HG02588 (cell line): ENCODE data around the gene RARB.

Experiments
- ATAC-seq: cut with Tn5 transposase; IDR thresholded peaks from one replicate; pipeline ENCODE4 v1.9.1; 2021; ENCODE audit warnings: mild to moderate bottlenecking, moderate library complexity; ENCODE audit not compliant: unreplicated experiment

Gene RARB

DNA sequence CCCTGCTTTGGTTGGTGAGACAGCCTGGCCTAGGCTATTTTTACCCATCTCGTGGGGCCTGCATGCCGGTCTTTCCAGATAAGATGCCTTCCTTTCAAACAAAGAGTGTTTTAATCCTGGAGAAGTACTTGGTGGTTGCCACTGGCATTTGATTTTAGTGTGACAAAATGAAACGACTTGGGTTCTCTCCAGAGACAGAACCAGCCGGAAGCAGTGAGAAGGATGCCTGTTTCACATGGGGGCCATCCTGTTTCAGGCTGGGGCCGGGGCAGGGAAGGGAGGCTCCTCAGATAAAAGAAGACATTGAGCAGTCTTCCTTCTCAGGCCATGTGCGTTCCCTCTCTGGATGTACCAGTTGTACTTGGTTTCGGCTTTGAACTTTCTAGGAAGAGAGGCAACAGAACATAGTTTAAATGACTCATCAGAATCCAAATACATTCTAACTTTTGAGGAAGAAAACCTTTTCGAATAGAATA is 161.8 kb downstream of the RARB start:
- no peak for ATAC-seq

DNA sequence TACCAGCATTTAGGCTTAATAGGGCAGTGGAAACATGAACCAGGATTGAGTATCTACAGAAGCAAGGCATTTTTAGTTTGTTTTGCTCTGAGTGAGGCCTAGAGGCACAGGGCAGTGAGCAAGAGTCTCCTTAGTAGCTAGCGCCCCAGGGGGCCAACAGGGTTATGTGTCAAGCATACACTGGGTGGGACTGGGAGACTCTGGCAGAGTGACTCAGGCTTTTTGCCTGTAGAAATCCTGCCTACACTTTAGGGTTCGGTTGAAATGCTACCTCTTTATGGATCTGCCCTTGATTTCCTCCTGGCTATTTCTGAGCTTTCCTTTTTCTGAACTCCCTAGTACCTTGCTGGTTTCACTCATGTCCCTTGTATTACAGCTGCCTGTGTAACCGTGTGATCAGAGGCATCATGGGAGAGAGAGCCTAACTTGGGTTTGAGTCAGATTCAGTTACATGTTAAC is 164.5 kb downstream of the RARB start:
- ATAC-seq: no peak

DNA sequence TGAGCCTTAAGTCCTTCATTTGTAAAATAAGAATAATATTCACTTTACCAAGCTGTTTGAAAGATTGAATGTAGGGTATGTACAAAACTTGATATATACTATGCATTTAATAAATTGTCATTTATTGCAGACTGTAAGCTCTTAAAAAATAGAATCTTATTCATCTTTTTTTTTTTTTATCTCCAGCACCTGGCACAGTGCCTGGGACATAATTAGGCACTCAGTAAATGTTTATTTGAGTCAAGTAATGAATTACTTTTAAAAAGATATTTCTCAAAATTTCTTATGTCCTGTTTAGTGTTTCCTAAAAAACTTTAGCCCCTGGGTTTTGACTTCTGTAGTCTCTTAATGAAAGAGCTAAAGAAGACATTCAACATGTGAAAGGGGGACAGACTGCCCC is 164.9 kb downstream of the RARB start:
- no peak for ATAC-seq

DNA sequence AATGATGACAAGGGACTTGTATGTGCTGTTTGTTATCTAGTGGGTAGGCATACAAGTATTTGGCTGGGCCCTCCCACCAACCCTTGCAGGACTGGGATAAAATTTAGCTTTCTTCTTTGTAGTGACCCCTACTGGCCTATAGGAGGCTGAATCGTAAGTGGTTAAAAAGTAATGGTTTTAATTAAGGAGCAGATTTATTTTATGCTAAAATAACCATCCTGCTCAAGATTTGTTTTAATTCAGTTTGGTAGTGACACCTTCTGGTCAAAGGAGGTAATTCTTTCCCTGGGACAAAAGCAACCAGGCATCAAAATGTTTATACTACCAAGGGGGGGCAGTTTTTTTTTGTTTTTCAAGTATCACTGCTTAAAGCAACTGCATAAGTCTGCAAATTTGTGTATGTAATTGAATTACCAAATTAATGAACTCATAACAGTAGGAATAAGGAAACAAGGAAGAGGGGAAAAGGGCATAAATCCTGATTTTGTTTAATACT is 166.0 kb downstream of the RARB start:
- ATAC-seq: no peak

DNA sequence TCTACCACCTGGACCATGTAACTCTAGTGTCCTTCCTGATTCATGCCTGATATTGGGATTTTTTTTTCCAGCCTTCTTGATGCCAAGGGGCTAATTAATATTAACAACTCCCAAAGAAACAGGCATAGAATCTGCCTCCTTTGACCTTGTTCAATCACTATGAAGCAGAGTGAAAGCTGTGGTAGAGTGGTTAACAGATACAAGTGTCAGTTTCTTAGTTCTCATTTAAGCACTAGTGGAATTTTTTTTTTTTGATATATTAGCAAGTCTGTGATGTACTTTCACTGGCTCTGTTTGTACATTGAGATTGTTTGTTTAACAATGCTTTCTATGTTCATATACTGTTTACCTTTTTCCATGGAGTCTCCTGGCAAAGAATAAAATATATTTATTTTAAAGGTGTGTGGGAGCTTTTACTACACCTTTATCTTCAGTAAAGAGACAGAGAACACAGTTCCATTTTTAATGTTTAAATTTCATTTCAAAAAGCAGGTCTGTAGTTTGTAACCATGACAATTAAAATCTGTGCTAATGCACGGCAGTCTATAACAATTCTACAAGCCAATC is 169.6 kb downstream of the RARB start:
- no peak for ATAC-seq

DNA sequence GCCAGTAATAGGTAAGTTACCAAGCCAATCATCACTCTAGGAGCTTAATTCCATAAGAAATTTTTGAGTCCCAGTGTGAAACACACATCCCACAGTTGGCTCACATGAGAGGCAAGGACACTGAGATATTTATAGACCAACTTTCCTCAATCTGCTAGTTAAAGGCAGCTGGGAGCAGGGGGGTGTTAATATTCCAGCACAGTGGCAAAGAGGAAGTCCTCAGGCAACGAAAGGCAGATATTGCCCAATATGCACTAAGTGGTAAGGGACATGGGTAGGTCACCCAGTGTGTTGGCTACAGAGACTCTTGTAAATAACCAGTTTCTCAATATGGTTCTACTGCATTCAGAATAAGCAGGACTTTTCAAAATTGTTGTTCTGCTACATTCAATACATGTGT is 175.6 kb downstream of the RARB start:
- ATAC-seq: no peak

DNA sequence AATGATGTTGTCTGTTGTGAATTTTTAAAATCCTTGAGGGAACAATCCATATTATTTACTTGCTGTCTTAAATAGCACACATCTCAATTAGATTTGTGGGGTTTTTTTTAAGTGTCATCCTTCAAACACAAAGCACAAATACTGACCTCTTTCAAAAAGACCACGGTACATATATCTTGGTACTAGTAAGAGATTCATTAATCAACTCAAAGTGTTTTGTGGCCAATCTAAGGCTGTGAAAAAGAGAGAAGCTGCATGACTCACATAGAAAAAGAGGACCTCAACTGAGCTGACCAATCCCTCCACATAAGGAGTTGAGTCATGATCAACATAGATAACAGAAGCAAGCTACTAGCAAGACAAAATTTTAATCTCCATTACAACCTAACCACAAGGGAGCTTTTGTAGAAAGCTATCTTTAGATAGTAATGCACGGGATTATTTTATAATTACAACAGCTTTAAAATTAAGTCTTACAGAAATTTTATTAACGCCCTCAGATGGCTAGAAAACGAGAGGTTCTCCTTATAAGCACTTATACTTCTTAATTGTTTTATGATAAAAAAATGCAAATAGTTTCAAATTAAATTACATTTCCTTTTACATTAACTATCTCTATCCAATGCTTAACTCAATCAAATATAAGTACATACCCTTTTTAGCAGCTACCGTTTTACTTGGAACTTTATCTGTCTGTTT is 176.2 kb downstream of the RARB start:
- no peak for ATAC-seq

DNA sequence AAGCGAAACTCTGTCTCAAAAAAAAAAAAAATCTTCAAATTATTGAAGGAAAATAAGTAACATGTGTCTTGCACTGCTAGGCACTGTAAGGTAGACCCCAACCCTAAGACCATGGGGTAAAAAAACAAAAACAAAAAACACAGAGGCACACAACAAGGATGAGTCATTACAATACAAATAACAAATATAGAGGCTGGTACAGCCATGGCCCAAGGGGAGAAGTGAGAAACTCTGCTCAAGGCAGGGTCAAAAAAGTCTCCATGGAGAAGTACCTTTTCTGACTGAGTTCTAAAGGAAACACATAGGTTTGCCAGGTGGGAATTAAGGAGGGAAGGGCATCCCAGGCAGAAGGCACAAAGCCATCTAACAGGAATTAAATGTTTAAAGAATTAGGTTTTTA is 182.1 kb downstream of the RARB start:
- ATAC-seq: no peak

DNA sequence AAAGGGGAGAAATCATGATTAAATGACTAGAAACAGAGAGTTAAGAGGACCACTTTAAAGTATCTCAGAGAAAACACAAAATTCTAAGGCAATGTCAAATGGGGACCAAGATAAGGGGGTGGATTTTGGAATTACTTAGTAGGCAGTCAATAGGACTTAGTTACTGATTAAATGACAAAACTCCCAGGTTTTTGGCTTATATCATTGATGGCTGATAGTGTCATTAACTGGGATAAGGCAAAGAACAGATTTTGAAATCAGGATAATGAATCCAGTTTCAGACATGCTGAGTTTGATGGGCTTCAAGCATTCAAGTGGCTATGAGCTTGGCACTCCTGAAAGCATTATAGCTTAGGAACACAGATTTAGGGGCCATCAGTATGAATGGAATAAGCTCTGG is 182.7 kb downstream of the RARB start:
- no peak for ATAC-seq

DNA sequence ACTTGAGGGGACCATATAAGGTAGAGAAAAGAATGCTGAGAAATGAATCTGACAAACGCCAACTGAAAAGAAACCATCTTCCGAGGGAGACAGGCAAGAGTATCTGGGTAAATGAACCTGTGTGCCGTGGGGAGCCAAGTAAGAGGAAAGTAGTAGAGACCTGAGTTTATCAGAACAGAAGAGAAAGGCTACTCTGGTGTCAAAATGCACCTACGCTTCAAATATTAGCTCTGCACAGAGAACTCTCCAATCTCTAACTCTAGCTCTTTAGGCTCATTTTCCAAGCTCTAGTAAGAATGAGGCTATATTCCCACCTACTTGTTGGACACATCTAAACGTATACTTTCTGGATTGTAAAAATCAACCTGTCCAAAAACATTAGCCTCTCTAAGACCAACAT is 183.1 kb downstream of the RARB start:
- ATAC-seq: no peak

DNA sequence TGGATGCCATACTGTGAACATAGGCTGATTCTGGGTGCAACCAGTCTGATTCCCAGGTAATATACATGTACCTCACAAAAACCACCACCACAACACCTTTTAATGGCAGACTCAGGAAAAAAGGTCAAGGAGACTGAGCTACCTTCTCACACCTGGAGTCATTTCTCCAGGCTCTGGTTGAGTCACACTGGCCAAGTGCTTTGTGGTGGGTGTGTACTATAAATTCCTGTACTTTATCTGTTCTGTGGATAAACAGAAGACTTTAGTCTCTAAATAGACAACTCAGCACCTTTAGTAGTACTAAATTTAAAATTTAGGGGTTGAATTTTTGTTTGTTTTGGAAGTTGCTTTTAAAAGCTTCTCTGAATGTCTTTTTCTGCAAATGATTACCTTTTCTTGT is 190.0 kb downstream of the RARB start:
- ATAC-seq: no peak

DNA sequence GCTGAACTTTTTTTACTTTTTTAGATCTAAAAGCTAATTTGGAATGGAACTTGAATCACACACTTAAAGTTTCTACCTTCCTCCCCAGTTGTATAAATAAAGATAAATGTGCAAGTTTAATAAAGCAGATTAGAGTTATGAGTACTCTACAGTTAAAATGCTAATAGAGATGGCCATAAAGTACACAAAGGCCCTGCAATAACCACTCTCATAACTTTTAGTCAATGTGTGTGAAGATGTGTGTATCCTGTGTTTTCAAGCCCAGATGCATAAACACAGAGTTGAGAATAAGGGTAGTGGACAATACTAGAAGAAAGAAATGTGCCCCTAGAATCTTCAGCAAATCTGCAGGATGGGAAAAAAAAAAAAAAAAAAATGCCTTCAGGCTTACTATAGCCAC is 191.3 kb downstream of the RARB start:
- ATAC-seq: no peak

DNA sequence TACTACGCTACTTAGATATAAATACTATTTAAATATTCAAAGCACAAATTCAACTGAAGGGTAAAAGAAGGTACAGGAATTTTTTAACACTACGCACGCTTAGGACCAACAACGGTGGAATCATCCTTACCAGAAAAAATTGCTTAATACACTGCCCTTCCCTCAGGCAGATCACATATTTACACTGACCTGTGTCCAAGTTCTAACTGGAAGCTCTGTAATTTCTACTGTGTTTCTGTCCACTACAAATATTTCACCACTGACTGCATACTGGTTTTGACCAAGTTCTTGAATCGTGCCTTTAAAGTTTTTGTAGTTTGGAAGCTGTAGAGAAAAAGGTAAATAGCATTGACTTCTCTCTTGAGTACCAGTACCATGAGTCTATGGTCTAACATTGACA is 192.4 kb downstream of the RARB start:
- no peak for ATAC-seq

DNA sequence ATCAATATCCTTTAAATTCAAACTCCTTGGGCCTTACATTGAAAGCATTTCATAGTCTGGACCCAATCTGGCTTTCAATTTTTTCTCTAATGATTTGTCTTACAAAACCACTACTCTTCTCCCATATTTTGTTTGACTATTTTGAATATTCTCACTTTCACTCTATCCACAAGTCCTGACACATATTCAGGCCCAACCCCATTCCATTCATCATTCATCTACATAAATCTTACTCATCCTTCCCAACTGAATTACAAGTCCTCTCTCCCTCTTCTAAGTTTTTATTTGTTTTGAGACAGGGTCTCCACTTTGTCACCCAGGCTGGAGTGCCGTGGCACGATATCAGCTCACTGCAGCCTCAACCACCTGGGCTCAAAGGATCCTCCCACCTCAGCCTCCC is 193.0 kb downstream of the RARB start:
- ATAC-seq: no peak

DNA sequence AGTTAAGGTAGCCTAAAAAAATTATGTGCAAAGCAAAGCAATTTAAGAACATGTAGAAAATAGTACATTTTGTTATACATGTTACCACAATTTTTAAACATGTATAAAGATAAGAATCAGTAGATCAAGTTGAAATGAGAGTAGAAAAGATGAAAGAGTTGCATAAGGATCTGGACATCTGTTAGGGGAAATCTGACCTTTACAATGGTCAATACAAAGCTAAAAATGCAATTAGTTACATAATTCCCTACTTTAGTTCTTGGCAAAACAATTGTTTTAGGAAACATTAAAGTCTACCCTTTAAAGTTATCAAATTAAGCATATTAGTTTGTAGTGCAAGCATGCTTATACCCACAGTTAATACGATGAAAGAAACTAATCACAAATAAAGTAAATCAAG is 203.9 kb downstream of the RARB start:
- ATAC-seq: no peak

DNA sequence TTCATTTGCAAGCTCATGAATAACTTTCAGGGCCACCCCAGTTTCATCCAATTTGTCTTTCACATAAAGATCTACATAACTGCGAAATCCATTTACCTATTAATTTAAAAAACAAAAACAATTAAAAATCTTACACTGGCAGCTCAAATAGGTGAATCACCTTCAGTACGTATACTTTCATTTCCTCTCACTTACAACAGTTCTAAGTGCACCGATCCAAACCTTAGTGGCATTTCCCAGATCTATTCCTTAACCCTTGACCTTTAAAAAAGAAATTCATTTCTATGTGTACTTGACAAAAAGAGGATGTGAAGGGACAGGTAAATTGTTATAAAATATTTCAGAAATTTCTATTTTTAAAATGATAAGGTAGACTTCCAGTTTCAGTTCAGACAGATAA is 205.9 kb downstream of the RARB start:
- no peak for ATAC-seq

DNA sequence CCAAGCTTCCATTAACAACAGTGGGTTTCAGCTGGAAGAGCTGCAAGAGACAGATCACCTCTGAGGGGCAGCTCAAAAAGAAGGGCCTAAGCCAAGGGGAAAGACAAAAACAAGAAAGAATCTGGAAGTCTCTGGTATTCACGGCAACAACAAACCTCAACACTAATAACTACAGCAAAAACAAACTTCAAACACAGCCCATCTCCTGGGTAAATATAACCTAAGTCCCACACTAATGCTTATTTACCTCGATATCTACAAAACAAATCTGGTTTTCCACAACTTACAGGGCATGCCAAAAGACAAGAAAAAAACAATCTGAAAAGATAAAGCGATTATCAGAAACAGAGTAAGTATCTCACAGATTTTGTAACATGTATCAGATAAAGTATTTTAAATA is 207.0 kb downstream of the RARB start:
- no peak for ATAC-seq
